LoVo (cell line): Measurements from ENCODE around the gene BEAN1.
A peak's percentile ranks its signal among the peaks of the same experiment; 100 is the strongest.
"Not testable (repeated sequence)": the region's sequence is repeated elsewhere in the genome, so short reads cannot be mapped to it uniquely, and the experiment has no call there.

Experiments used
- DNase-seq: peaks from one replicate; pipeline ENCODE4 v3.0.0-alpha.2; 2016; ENCODE audit warnings: low spot score

The BEAN1 gene

DNA sequence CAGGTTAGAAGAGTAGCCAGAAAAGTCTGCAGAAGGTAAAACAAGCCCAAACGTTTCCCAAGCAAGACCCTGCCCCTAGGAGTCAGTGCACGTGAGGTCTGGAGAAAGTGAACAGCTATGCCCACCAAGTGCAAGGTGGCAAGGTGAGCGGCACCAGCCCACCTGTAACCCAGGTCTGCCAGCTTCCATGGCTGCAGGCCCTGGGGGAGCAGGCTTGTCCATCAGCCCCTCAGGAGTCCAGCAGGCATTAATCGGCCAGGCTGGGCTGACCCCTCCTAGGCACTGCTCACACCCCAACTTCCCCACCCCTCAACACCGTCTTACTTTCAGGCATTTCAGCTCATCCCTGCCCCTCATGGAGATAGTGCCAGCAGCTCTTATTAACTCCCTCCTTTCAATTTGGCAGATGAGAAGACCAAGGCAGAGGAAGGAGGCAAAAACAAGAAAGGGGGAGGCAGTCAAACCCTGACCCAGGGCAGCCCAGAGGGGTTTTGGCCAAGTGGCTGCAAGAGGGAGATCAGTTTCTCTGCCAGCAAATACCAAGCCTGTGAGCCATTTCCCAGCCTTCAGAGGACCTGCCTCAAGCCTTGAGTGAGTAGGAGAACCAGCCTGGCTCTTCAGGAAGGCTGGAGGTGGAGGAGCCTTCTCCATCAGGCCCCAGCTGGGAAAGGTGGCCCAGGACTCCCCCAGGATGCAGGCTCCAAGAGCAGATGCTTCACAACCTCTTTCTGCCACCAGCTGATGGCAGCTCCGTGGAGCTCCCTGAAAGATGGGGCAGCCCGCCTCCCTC lies 14.7 kb downstream of the BEAN1 start:
- DNase-seq = no peak

DNA sequence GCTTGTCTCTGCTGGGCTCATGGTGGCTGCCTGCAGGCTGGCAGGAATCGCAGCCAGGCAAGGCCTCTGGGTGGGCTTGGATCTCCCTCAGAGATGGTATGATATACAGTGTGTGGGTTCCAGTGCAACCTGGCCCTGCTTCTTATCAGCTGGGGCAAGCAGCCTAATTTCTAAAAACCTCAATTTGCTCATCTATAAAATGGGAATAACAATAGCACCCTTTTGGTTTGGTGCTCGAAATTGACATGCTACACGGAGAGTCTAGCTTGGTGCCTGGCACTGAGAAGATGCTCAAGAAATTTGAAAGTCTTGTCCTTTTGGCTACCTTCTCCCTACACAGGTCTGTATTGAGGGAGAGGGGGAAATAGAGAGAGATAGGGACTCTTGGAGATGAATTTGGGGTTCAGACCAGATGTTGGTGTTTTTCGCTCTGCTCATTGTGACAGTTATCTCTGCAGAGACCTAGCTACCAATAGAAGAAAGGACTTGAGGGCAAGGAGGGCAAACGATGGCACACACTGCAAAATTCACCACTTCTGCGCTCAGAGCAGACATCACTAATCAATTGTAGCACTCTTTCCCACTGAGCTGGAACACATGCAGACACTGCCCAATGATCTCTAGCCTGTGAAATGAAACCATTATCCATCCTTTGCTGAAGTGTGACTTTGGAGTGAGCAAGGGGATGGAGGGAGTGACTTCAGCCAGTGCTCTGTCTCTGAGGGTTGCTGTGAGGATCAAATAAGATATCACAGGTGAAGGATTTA lies 15.6 kb downstream of the BEAN1 start:
- no peak for DNase-seq

DNA sequence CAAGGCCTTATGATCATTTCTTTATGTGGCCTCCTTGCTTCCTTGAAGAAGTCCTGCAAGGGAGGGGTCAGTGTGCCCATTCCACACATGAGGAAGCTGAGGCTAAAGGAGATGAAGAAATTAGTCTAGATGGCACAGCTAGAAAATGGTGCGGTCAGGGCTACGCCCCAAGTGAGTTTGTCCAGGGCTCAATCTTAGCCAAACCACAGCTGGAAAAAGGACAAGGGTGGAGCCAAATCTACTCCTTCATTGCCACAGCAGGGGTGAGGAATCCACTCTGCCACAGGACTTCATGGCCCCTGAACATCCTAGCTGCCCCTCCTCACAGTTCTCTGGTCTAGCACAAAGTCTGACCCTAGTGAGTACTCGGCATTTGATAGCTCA lies 16.2 kb downstream of the BEAN1 start:
- DNase-seq = no peak

DNA sequence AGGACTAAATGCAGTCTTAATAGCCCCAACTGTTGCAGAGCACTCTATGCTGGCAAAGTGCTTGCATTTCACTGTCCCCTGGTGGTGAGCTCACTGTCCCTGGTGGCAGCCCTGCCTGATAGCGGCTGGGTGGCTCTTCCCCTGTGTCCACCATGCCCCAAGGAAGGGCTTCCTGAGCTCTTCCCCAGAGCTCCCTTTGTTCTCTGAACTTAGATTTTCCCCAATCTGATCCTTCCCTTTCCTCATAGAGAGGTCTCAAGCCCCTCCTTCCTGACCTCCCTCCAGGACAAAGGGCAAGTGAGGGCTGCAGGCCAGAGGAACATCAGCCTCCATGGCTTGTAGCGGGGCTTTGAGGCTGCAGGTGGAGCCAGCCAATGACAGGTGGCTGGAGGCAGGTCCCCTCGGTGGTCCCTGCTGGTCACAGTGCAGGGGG lies 17.0 kb downstream of the BEAN1 start:
- no peak for DNase-seq

DNA sequence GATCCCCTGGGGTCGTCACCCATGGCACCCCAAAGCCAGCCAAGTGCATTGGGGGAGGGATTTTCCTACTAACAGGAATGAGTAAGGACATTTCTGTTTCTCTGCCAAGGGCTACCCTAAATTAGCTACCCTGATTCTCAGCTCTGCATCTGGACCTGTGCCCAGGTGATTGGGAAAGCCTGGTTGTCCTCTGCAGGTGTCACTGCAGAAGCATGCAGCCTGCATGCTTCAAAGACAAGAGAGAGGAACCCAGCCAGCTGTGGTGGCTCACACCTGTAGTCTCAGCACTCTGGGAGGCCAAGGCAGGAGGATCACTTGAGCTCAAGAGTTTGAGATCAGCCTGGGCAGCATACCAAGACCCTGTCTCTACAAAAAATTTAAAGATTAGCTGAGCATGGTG lies 19.6 kb downstream of the BEAN1 start:
- DNase-seq = no peak

DNA sequence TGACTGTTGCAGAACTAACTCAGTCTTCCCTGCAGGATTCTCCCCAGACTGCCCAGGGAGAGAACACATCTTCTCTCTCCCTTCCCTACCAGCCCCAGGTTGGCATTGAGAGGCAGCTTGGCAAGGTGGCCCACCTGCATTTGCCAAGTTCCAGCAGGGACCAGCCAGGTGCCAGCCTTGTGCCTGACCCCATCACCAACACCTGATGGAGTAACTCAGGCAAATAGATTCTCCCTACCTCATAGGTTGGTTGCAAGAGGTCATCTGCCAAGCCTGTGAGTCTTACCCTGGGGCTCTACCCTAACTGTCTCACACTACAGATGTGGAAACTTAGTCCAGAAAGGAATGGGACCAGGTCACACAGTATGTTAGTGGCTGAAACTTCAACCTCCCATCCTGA lies 20.4 kb downstream of the BEAN1 start:
- no peak for DNase-seq

DNA sequence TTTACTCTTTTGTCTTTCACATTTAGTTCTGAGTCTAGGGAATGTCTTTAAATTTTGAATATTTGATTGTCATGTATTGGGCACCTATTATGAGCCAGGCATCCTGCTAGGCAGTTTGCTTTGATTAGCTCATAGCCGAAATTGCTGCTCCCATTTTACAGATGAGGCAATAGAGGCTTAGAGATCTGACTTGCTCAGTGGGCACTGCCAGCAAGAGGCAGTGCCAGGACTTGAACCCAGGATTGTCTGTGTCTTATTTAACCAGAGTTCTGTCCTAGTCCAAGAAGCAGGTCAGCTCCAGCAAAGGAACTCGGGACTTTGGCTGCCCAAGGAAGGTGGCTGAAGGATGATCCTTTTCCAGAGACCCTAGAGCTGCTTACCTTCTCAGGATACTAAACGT lies 24.5 kb downstream of the BEAN1 start:
- no peak for DNase-seq

DNA sequence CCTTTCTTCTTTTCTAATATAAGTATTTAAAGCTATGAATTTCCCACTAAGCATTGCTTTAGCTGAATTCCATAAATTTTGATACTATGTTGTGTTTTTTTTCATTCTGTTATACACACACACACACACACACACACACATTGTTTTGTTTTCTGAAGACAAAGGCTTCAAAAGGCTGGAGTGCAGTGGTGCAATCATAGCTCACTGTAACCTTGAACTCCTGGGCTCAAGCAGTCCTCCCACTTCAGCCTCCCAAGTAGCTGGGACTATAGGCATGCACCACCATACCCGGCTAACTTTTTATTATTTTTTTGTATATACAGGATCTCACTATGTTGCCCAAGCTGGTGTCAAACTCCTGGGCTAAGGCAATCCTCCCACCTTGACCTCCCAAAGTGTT lies 26.1 kb downstream of the BEAN1 start:
- DNase-seq = not testable (repeated sequence)

DNA sequence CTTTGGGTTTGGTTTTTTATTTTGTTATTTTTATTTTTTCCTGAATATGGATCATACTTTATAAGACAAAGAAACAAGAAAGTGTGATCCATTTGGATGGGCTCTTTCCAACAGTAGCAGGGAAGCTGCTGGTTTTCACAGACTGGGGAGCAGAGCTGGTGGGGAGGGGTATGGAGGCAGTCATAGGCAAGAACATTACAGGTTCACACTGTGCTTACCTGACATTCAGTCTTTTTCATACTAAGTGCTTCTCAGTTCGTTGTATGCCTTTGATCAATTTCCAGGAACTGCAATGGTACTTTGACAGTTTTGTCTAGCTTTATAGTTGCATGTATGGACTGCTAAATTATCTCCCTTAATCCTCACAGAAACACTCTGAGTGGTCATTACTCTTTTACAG lies 27.7 kb downstream of the BEAN1 start:
- DNase-seq = no peak

DNA sequence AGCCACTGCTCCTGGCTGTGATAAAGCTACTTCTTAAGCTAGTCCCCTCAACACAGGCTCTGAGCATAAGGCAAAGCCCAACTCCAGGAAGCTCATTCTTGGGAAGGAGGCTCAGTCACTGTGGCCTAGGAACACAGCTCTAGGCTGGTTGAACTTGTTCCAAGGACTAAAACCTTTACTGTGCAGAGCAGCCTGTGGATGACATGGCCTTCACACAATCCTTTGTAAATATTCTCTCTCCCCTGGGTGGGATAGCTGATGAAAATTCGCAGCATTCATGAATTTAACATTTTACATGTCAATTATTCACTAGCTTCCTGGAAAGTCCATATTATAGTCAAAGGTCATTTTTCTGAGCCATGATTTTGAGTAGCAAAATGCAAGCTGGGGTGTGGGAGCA lies 28.9 kb downstream of the BEAN1 start:
- DNase-seq = no peak

DNA sequence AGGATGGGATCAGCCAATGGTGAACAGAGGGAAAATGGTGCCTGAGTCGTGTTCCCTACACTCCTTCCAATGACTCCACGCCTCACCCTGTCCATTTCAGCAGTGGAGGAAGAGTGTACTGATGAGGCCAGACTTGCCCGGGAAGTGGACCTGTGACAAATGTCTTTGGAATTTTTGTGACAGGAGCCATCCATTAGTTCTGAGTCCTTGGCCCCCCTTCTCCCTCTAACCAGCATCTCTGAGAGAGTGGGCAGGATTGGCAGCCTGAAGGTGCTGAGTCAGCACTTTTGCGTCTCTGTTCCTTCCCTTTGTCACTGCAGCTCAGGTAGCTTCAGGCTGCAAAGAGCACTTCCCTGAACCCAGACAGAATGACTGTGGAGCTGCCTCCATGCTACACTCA lies 30.8 kb downstream of the BEAN1 start:
- DNase-seq = peak; percentile 35

DNA sequence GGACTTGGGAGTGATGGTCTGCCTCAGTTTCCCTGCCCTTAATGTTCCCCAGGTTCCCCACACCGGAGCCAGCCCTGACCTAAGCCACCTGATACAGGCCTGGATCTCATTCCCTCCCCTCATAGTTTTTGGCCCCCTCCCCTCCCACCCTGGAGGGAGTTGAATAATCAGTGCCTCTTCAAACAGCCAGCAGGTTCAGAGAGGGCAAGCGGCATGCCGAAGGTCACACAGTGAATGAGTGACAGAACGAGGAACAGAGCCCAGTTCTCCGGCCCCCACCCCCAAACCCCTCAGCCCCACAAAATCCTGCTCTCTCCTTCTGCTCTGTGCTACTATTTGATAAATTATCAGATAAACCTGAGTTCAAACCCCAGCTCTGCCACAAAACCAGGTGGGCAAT lies 31.2 kb downstream of the BEAN1 start:
- DNase-seq = no peak

DNA sequence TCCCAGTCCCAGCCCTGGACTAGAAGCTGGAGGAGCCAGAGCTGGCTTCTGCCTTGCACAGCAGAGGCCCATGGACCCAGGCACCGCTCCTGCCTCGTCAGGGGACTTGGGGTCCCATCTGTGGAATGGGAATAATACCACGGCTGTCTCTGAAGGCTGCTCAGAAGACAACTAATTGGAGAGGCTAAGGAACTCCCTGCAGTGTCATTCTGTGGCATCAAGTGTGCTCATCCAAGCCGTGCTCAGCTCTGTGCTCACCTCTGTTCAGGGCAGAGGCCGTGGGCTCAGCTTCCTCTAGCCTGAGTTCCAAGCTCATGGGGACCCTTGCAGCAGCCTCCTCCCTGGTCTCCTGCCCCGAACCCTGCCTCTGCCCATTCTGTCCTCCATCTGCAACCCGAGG lies 31.8 kb downstream of the BEAN1 start:
- no peak for DNase-seq

DNA sequence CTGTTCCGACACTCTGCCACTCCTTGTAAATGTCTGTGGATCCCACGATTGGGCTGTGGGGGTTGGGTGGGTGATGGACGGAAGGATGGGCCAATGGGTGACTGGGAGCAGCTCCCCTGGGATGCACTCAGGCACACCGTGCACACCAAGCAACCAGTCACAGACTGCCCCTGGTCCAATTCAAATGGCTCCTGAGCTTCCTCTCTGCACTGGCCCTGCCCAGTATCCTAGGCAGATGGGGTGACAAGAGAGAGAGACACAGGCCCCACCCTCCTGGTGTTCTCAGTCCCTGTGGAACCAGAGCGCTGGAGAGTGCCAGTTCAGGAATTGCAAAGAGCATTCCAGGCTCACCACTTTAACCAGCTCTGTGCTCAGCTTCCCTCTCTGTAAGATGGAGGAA lies 32.8 kb downstream of the BEAN1 start:
- DNase-seq = no peak

DNA sequence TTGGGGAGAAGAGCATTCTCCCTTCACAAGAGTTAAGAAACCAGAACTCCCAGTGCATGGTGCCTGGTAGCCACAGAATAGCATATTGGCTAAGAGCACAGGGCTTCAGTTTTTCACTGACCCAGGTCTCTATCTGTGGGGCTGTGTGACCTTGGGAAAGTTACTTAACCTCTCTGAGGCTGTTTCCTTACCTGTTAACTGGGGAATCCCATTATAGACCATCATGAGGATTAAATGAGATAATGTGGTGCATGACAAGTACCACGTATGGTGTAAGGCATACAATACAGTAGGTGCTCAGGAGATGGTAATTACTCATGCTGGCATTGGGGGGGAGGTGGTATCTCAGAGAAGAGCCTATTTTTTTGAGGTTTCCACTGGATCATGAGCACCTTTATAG lies 33.6 kb downstream of the BEAN1 start:
- DNase-seq = no peak

DNA sequence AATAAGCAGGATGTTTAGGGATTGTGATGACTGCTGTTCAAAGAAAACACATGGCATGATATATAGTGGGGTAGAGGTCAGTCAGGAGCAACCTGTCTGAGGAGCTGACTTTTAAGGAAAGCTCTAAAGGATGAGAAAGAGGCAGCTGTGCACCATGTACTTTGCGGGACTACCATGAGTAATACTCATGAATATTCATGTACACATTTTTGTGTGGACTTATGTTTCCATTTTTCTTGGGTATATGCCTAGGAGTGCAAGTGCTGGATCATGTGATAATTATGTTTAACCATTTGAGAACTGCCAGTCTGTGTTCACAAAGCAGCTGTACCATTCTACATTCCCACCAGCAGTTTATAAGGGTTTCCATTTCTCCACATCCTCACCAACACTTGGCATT lies 35.8 kb downstream of the BEAN1 start:
- DNase-seq = no peak

DNA sequence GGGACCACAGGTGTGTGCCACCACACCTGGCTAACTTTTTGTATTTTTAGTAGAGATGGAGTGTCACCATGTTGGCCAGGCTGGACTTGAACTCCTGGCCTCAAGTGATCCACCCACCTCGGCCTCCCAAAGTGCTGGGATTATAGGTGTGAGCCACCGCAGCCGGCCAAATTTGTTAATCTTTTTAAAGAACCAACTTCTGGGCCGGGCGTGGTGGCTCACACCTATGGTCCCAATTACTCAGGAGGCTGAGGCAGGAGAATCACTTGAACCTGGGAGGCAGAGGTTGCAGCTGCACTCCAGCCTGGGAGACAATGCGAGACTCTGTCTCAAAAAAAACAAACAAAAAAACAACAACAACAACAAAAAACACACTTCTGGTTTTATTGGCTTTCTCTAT lies 38.9 kb downstream of the BEAN1 start:
- DNase-seq = not testable (repeated sequence)

DNA sequence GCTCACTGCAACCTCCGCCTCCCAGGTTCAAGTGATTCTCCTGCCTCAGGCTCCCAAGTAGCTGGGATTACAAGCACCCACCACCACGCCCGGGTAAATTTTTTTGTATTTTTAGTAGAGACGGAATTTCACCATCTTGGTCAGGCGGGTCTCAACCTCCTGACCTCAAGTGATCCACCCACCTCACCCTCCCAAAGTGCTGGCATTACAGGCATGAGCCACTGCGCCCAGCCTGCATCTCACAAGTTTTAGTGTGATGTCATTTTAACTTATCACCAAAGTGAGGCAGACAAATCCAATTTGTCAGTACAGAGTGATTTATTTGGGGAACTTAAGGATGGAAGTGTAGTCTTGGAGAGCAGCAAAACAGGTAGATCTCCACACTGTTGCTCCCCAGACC lies 39.5 kb downstream of the BEAN1 start:
- not testable (repeated sequence) for DNase-seq

DNA sequence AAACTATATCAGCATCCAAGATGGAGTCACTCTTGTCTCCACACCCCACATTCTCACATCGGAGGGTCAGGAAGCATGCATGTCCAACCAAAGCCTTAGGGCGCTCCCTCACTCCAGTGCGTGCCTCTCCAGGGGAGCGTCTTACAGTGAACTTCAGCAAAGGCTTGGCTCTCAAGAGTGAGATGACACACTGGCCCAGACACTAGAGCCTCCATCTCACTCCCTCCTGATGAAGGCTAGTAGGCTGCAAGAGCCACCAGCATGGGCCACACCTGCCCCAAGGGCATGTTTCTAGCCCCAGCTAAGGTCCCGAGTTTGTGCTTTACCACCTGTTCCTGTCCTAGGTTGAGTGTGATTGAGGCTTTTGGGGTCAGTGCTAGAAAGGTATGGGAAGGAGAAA lies 40.5 kb downstream of the BEAN1 start:
- no peak for DNase-seq

DNA sequence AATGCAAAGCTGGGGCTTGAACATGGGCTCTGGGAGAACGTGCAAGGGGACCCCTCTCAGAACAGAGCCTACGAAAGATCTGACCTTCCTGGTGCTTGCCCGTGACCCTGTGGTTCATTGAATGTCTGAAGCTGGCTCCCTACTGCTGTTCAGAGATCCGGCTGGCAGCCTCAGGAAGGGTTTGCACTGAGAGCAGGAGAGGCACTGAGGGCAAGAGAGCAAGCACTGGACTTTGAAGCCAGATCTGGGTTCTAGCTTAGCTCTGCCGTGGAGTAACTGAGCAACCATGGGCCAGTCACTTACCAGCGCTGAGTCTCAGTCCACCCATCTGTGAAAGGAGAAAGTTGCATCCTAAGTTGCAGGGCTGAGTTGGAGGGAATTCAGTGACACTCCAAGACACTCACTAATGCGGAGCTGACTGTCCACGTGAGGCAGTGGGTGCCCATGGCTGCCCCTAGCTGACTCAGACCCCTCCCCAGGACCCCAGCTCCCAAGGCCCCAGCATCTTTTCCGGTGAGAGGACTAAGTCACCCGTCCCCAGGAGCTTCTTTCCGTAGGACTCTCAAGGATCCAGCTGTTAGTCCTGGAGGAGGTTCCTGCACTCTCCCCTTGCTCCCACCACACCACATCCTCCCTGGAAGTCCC lies 41.3 kb downstream of the BEAN1 start:
- no peak for DNase-seq

DNA sequence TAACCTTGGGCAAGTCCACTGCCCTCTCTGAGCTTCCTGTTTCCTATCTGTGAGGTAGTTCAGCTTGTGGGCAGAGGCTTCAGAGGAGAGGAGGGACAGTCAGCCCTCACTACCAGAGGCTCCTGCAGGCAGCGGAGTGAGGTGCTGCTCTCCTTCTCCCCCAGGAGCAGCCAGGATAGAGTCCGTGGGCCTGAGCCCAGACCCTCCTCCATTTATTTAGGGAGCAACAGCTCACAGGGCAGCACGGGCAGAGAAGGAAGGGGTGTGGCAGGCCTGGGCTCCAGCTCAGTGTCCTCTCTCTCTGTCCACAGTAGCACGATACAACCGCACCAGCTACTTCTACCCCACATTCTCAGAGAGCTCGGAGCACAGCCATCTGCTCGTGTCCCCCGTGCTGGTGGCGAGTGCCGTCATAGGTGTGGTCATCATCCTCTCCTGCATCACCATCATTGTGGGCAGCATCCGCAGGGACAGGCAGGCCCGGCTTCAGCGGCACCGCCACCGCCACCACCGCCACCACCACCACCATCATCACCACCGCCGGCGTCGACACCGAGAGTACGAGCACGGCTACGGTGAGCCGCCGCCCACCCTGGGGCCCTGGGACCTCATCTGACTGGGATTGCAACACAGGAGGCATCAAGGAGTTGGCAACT lies 42.3 kb downstream of the BEAN1 start:
- no peak for DNase-seq

DNA sequence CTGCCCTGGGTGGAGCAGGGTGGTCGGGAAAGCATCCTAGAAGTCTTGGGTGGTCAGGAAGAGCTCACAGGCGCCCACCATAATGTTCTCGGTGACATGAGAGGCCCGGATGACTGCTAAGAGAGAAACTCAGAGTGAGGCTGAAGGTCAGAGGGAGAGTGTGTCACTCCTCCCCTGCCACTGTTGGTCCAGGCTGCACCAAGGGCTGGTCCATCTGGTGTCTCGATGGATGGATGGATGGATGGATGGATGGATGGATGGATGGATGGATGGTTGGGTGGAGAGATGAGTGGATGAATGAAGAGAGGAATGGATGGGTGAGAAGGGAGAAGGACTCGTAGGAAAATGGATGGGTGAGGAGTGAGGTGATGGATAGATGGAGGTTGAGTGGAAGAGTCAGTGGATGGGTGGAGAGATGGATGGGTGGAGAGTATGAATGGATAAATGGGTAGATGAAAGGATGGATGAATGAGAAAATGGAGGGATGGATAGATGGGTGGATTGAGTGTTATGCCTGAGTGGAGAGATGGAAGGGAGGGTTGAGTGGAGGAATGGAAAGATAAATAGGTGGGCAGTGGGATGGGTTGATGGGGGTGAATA lies 43.0 kb downstream of the BEAN1 start:
- no peak for DNase-seq
